HepG2 (cell line): Measurements from ENCODE around the gene DYNC1I2. TPM values are rescaled to one million over a fixed set of nuclear protein-coding genes. Genes with fewer than 3 reads are reported as not detected.
A peak's percentile ranks its signal among the peaks of the same experiment; 100 is the strongest.

Experiments
- ARNT ChIP-seq: fragments of 450-650 bp; IDR thresholded peaks from 2 replicates; pipeline ENCODE4 v1.6.1; 2017
- CBFB ChIP-seq: sonication (generic); formaldehyde crosslinking; IDR thresholded peaks from 2 replicates; pipeline ENCODE4 v1.4.0; 2020; ENCODE audit warnings: missing genetic modification reagents
- DMAP1 ChIP-seq: IDR thresholded peaks from 2 replicates; pipeline ENCODE4 v1.6.1; 2016
- EED ChIP-seq: sonication (generic); formaldehyde crosslinking; IDR thresholded peaks from 2 replicates; pipeline ENCODE4 v1.5.0; 2020; ENCODE audit warnings: mild to moderate bottlenecking, missing genetic modification reagents
- FOSL2 ChIP-seq: sonication (generic); formaldehyde crosslinking; IDR thresholded peaks from 2 replicates; pipeline ENCODE4 v1.4.0; 2020; ENCODE audit warnings: missing genetic modification reagents
- FOXP4 ChIP-seq: sonication (generic); formaldehyde crosslinking; IDR thresholded peaks from 2 replicates; pipeline ENCODE4 v1.4.0; 2020; ENCODE audit warnings: missing genetic modification reagents
- HHEX ChIP-seq: IDR thresholded peaks from 2 replicates; pipeline ENCODE4 v1.6.1; 2016; ENCODE audit warnings: control low read depth
- HNRNPUL1 ChIP-seq: fragments of 200-400 bp; formaldehyde crosslinking; IDR thresholded peaks from 2 replicates; pipeline ENCODE4 v1.6.1; 2017; ENCODE audit warnings: low read depth, mild to moderate bottlenecking, low read length, moderate library complexity
- MED13 ChIP-seq: sonication (generic); formaldehyde crosslinking; IDR thresholded peaks from 2 replicates; pipeline ENCODE4 v1.5.0; 2020; ENCODE audit warnings: missing genetic modification reagents
- MIER2 ChIP-seq: IDR thresholded peaks from 2 replicates; pipeline ENCODE4 v1.6.1; 2016; ENCODE audit warnings: missing biosample characterization, missing genetic modification reagents
- PLRG1 ChIP-seq: fragments of 450-650 bp; conservative IDR thresholded peaks from 2 replicates; pipeline ENCODE4 v1.6.1; 2016
- PREB ChIP-seq: sonication (generic); formaldehyde crosslinking; IDR thresholded peaks from 2 replicates; pipeline ENCODE4 v1.4.0; 2020; ENCODE audit warnings: missing genetic modification reagents
- SIX1 ChIP-seq: sonication (generic); formaldehyde crosslinking; IDR thresholded peaks from 2 replicates; pipeline ENCODE4 v1.4.0; 2020; ENCODE audit warnings: missing genetic modification reagents, borderline replicate concordance
- SMC3 ChIP-seq: IDR thresholded peaks from 2 replicates; pipeline ENCODE4 v1.6.1; 2011; ENCODE audit warnings: low read length, improper control_type of control experiment
- TARDBP ChIP-seq: sonication (generic); formaldehyde crosslinking; IDR thresholded peaks from 2 replicates; pipeline ENCODE4 v1.8.0; 2022; ENCODE audit warnings: mild to moderate bottlenecking, missing genetic modification reagents
- TCF7 ChIP-seq: sonication (generic); IDR thresholded peaks from 2 replicates; pipeline ENCODE4 v1.6.1; 2016; ENCODE audit warnings: antibody characterized with exemption, low read depth
- THAP11 ChIP-seq: IDR thresholded peaks from 2 replicates; pipeline ENCODE4 v1.6.1; 2016; ENCODE audit warnings: missing biosample characterization, missing genetic modification reagents
- ZFP1 ChIP-seq: IDR thresholded peaks from 2 replicates; pipeline ENCODE4 v1.6.1; 2016
- ZNF337 ChIP-seq: sonication (generic); formaldehyde crosslinking; IDR thresholded peaks from 2 replicates; pipeline ENCODE4 v1.5.1; 2020; ENCODE audit warnings: missing genetic modification reagents, low read depth, mild to moderate bottlenecking, borderline replicate concordance
- ZNF547 ChIP-seq: sonication (generic); formaldehyde crosslinking; IDR thresholded peaks from 2 replicates; pipeline ENCODE4 v1.5.1; 2020; ENCODE audit warnings: mild to moderate bottlenecking, missing genetic modification reagents
- ZNF550 ChIP-seq: sonication (generic); formaldehyde crosslinking; IDR thresholded peaks from 2 replicates; pipeline ENCODE4 v1.4.0; 2020; ENCODE audit warnings: mild to moderate bottlenecking, missing genetic modification reagents, borderline replicate concordance
- ZNF816 ChIP-seq: sonication (generic); formaldehyde crosslinking; IDR thresholded peaks from 2 replicates; pipeline ENCODE4 v1.8.0; 2022; ENCODE audit warnings: missing genetic modification reagents, mild to moderate bottlenecking, borderline replicate concordance
- polyA plus RNA-seq, 8 experiments: library from polyadenylated mRNA; depleted of rRNA in 3 of 8; stranded (reverse) in 7 of 8; unstranded in 1 of 8; fragments of >200 nt; fragmentation: Illumina TruSeq in 4 of 8; extraction: Trizol in 4 of 8; gene quantifications; 2 replicates each; pipeline versions ENCODE4 v1.2.1 to v1.2.3, GENCODE V29; 2011 to 2016; ENCODE audit warnings: low read depth in 4 of 8, missing spikeins in 1 of 8, mixed read lengths in 1 of 8; ENCODE audit not compliant: insufficient read depth in 1 of 8
- total RNA-seq, 5 experiments: library from RNA; depleted of rRNA; stranded (reverse); fragments of >200 nt; fragmentation: Illumina TruSeq; extraction: Trizol; gene quantifications; 2 replicates each; pipeline ENCODE4 v1.2.3, GENCODE V29; 2016; ENCODE audit warnings: low read depth in 1 of 5
- TF ChIP-seq, protein P1 (sequence below): sonication (generic); formaldehyde crosslinking; IDR thresholded peaks from 2 replicates; pipeline ENCODE4 v1.4.0; 2020; ENCODE audit warnings: missing genetic modification reagents, borderline replicate concordance
- TF ChIP-seq, protein P2 (sequence below): sonication (generic); formaldehyde crosslinking; conservative IDR thresholded peaks from 2 replicates; pipeline ENCODE4 v1.4.0; 2020; ENCODE audit warnings: missing genetic modification reagents

The DYNC1I2 gene
- total and polyA plus RNA-seq, 2 of the 13 experiments (the other 11 are each of a cell fraction or from before 2014, with no cell fraction given): 84.0 to 99.8 TPM

GRCh38 chr2:171728989-171729951 lies 42.0 kb downstream of the DYNC1I2 start (continued):
- TF ChIP-seq FOXP4 (peak; percentile 80), ZFP1 (no peak), MED13 (no peak), ZNF816 (0 out of 2 replicates have a peak, but pooled peaks have one; percentile 24), TCF7 (peak; percentile 87), PLRG1 (no peak), DMAP1 (CRISPR knock-in tag) (no peak), EED (CRISPR knock-in tag) (no peak), ZNF337 (no peak), SMC3 (peak; percentile 38; the same call in 1 of the 2 replicates), THAP11 (CRISPR knock-in tag) (peak; percentile 70), FOSL2 (CRISPR knock-in tag) (no peak), SIX1 (peak; percentile 79), ARNT (no peak), CBFB (CRISPR knock-in tag) (no peak), MIER2 (CRISPR knock-in tag) (no peak), TARDBP (no peak; the same call in 1 of the 2 replicates), HHEX (CRISPR knock-in tag) (peak; percentile 47; the same call in 1 of the 2 replicates), HNRNPUL1 (no peak), PREB (CRISPR knock-in tag) (no peak), ZNF547 (CRISPR knock-in tag) (no peak), ZNF550 (CRISPR knock-in tag) (no peak)
- TF ChIP-seq, protein P1, sequence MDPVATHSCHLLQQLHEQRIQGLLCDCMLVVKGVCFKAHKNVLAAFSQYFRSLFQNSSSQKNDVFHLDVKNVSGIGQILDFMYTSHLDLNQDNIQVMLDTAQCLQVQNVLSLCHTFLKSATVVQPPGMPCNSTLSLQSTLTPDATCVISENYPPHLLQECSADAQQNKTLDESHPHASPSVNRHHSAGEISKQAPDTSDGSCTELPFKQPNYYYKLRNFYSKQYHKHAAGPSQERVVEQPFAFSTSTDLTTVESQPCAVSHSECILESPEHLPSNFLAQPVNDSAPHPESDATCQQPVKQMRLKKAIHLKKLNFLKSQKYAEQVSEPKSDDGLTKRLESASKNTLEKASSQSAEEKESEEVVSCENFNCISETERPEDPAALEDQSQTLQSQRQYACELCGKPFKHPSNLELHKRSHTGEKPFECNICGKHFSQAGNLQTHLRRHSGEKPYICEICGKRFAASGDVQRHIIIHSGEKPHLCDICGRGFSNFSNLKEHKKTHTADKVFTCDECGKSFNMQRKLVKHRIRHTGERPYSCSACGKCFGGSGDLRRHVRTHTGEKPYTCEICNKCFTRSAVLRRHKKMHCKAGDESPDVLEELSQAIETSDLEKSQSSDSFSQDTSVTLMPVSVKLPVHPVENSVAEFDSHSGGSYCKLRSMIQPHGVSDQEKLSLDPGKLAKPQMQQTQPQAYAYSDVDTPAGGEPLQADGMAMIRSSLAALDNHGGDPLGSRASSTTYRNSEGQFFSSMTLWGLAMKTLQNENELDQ (CRISPR knock-in tag): no peak
- TF ChIP-seq, protein P2, sequence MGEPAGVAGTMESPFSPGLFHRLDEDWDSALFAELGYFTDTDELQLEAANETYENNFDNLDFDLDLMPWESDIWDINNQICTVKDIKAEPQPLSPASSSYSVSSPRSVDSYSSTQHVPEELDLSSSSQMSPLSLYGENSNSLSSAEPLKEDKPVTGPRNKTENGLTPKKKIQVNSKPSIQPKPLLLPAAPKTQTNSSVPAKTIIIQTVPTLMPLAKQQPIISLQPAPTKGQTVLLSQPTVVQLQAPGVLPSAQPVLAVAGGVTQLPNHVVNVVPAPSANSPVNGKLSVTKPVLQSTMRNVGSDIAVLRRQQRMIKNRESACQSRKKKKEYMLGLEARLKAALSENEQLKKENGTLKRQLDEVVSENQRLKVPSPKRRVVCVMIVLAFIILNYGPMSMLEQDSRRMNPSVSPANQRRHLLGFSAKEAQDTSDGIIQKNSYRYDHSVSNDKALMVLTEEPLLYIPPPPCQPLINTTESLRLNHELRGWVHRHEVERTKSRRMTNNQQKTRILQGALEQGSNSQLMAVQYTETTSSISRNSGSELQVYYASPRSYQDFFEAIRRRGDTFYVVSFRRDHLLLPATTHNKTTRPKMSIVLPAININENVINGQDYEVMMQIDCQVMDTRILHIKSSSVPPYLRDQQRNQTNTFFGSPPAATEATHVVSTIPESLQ (CRISPR knock-in tag): no peak
